Islet of Langerhans (tissue), 1 donor: ENCODE measurements around the gene CCDC12.
"Not testable (repeated sequence)": the region's sequence is repeated elsewhere in the genome, so short reads cannot be mapped to it uniquely, and the experiment has no call there.

ENCODE experiments used
- FAIRE-seq: peaks from one replicate; lab custom pipeline; 2011; peaks lifted over from hg19 to GRCh38; lab: Jason Lieb, UNC

The CCDC12 gene

GRCh38 chr3:46978985-46979944 is 2.7 kb upstream of the CCDC12 start, which contains the start of gene NBEAL2:
NBEAL2 (plus strand) TSS chr3:46979666; CDS start chr3:46979862, 196 bp downstream.
- no peak for FAIRE-seq

GRCh38 chr3:46978381-46978780 is 1.8 kb upstream of the CCDC12 start:
- no peak for FAIRE-seq

- no peak for FAIRE-seq
Measured at GRCh38 chr3:46977811-46978195, 1.3 kb upstream of the CCDC12 start.

GRCh38 chr3:46974421-46975171 is 1.9 kb downstream of the CCDC12 start:
- no peak for FAIRE-seq

GRCh38 chr3:46972396-46972795 is 4.1 kb downstream of the CCDC12 start:
- FAIRE-seq, result no peak

GRCh38 chr3:46971742-46972141 is 4.8 kb downstream of the CCDC12 start:
- FAIRE-seq, result no peak

- FAIRE-seq, result no peak
Measured at GRCh38 chr3:46971151-46971550, 5.4 kb downstream of the CCDC12 start.

GRCh38 chr3:46970391-46971091 is 6.0 kb downstream of the CCDC12 start:
- FAIRE-seq, result peak; percentile 96

GRCh38 chr3:46968783-46969428 is 7.6 kb downstream of the CCDC12 start:
- no peak for FAIRE-seq

- FAIRE-seq, result no peak
Measured at GRCh38 chr3:46966811-46967210, 9.7 kb downstream of the CCDC12 start.

- no peak for FAIRE-seq
Measured at GRCh38 chr3:46965151-46965550, 11.4 kb downstream of the CCDC12 start.

GRCh38 chr3:46964038-46964590 is 12.4 kb downstream of the CCDC12 start:
- FAIRE-seq, result not testable (repeated sequence)

GRCh38 chr3:46962990-46963389 is 13.6 kb downstream of the CCDC12 start:
- FAIRE-seq, result no peak

- FAIRE-seq, result no peak
Measured at GRCh38 chr3:46962427-46962826, 14.1 kb downstream of the CCDC12 start.

GRCh38 chr3:46960835-46961234 is 15.7 kb downstream of the CCDC12 start:
- no peak for FAIRE-seq

- FAIRE-seq, result no peak
Measured at GRCh38 chr3:46960081-46960701, 16.4 kb downstream of the CCDC12 start.

GRCh38 chr3:46959161-46959511 is 17.4 kb downstream of the CCDC12 start:
- no peak for FAIRE-seq

GRCh38 chr3:46958467-46959160 is 17.9 kb downstream of the CCDC12 start:
- no peak for FAIRE-seq

- no peak for FAIRE-seq
Measured at GRCh38 chr3:46957092-46957820, 19.3 kb downstream of the CCDC12 start.

GRCh38 chr3:46955801-46956259 is 20.7 kb downstream of the CCDC12 start:
- no peak for FAIRE-seq
